Measurements from ENCODE around the gene LILRB3.

Gene LILRB3

DNA sequence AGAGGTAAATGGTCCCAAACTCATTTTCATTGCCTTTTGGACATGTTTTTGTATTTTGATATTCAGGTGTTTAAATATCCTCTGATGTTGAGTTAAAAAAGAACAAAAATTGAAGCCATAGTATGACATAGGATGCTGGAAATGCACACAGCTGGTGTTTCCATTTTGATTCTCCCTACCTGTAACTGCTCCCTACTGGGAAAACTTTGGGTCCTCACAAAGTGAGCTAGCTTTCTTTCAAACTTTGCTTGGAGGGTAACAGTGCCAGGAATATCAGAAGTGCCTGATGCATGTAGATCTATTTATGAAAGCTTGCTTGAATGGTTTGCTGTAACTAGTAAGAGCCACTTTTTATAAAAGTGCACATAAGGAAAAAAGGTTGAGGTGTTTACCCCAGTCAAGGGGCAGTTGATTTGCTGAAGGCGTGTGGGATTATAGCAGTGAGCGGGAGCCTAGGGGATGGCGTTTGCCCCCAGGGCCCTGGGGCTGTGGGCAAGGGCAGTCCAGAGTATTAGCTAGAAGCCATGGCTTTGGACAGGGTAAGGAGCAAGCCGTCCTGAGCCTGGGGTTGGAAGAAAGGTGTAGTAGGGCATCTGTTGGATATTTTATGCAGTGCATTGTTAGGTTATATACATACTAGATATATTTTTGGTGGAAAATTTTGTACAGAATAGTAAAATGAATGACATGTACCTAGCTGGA is 17.9 kb downstream of the LILRB3 start:
- TF ChIP-seq, protein P1, sequence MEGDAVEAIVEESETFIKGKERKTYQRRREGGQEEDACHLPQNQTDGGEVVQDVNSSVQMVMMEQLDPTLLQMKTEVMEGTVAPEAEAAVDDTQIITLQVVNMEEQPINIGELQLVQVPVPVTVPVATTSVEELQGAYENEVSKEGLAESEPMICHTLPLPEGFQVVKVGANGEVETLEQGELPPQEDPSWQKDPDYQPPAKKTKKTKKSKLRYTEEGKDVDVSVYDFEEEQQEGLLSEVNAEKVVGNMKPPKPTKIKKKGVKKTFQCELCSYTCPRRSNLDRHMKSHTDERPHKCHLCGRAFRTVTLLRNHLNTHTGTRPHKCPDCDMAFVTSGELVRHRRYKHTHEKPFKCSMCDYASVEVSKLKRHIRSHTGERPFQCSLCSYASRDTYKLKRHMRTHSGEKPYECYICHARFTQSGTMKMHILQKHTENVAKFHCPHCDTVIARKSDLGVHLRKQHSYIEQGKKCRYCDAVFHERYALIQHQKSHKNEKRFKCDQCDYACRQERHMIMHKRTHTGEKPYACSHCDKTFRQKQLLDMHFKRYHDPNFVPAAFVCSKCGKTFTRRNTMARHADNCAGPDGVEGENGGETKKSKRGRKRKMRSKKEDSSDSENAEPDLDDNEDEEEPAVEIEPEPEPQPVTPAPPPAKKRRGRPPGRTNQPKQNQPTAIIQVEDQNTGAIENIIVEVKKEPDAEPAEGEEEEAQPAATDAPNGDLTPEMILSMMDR (IDR thresholded peaks at IDR 0.05; ENCODE audit: borderline replicate concordance, control extremely low read depth, extremely low read depth, insufficient read depth, missing control alignments), result no peak
- in situ Hi-C loops (cut with MboI; ENCODE audit: low sequenced_read_pairs, unreplicated experiment), result no loop called here
- no peak for DNase-seq (ENCODE audit: low spot score)

DNA sequence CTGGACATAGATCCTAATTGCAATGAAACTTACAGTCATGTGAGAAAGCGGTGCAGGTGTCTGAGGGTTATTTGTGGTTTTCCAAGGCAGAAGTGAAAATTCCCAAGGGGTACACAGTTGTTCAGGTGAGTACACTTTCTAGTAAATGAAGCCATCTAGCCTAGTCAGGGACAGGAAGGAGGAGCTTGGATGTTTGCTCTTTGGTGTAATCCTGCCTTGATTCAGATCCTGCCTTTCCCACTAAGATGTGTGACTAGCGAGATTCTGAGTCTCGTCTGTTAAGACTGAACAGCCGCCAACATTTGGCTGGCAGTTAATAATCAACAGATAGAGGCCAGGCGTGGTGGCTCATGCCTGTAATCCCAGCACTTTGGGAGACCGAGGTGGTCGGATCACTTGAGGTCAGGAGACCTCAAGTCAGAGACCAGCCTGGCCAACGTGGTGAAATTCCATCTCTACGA is 19.6 kb downstream of the LILRB3 start:
- in situ Hi-C loops (cut with MboI; ENCODE audit: low sequenced_read_pairs, unreplicated experiment), result no loop called here
- DNase-seq (ENCODE audit: low spot score), result no peak
- TF ChIP-seq, protein P1 (IDR thresholded peaks at IDR 0.05; ENCODE audit: borderline replicate concordance, control extremely low read depth, extremely low read depth, insufficient read depth, missing control alignments), result no peak

DNA sequence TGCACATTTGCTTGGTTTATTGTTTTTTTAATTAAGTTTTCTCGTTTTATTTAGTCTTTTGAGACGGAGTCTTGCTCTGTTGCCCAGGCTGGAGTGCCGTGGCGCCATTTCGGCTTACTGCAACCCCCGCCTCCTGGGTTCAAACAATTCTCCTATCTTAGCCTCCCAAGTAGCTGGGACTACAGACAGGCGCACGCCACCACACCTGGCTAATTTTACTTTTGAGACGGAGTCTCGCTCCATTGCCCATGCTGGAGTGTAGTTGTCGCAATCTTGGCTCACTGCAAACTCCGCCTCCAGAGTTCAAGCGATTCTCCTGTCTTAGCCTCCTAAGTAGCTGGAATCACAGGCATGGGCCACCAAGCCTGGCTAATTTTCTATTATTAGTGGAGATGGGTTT is 20.8 kb downstream of the LILRB3 start:
- no peak for DNase-seq (ENCODE audit: low spot score)
- TF ChIP-seq, protein P1 (IDR thresholded peaks at IDR 0.05; ENCODE audit: borderline replicate concordance, control extremely low read depth, extremely low read depth, insufficient read depth, missing control alignments), result no peak
- in situ Hi-C loops (cut with MboI; ENCODE audit: low sequenced_read_pairs, unreplicated experiment), result no loop called here

DNA sequence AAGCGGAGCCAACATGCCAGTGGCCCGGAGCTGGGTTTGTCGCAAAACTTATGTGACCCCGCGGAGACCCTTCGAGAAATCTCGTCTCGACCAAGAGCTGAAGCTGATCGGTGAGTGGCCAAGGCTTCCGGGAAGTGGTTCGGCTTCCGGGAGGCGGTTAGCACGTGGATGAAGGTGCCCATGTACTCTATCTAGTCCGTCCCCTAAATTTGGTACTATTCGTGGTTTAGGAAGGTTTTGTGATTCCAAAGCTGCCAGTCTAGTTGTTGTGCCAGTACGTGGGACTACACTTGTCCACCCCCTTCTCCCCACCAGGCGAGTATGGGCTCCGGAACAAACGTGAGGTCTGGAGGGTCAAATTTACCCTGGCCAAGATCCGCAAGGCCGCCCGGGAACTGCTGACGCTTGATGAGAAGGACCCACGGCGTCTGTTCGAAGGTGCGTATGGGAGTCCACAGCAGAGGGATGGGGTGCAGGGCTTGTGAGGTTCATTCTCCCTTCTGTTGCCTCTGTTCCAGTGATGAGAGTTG is 21.6 kb downstream of the LILRB3 start:
- TF ChIP-seq, protein P1 (IDR thresholded peaks at IDR 0.05; ENCODE audit: borderline replicate concordance, control extremely low read depth, extremely low read depth, insufficient read depth, missing control alignments), result no peak
- DNase-seq (ENCODE audit: low spot score), result no peak
- in situ Hi-C loops (cut with MboI; ENCODE audit: low sequenced_read_pairs, unreplicated experiment), result no loop called here

DNA sequence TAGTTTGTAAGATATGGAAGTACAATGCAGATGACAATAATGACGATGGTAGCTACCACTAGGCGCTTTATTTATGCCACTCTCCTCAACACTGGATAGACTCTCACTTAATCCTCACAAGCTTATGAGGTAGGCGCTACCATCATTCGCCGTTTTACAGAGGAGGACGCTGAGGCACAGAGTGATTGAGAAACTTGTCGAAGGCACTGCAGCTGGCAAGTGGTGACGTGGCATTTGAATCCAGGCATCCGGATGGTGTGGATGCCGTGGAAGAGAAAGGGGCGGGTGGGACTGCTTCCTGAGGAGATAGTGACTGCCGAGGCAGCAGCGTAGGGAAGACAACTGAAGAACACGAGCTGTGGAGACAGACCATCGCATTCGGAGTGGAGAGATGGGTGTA is 23.4 kb downstream of the LILRB3 start:
- in situ Hi-C loops (cut with MboI; ENCODE audit: low sequenced_read_pairs, unreplicated experiment), result no loop called here
- DNase-seq (ENCODE audit: low spot score), result no peak
- TF ChIP-seq, protein P1 (IDR thresholded peaks at IDR 0.05; ENCODE audit: borderline replicate concordance, control extremely low read depth, extremely low read depth, insufficient read depth, missing control alignments), result no peak

DNA sequence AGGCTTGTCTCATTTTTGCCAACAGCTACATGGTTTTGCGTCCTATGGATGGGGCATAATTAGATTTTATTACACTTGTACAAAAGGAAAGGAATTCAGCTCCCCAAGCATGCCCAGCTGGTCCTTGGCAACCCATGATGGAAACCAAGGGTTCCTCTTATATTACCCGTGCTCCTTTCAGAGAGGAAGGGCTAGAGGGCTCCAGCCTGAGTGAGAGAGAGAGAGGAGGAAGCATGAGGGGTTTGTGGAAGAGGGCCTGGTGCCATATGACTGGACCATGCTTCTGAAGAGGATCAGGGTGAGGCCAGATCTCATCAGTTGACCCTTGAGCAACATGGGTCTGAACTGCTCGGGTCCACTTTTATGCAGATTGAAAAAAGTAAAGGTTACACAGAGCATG is 25.7 kb downstream of the LILRB3 start:
- in situ Hi-C loops (cut with MboI; ENCODE audit: low sequenced_read_pairs, unreplicated experiment), result no loop called here

More for the DNA sequence above, 25.7 kb downstream of the LILRB3 start:
- TF ChIP-seq, protein P1 (IDR thresholded peaks at IDR 0.05; ENCODE audit: borderline replicate concordance, control extremely low read depth, extremely low read depth, insufficient read depth, missing control alignments), result no peak
- no peak for DNase-seq (ENCODE audit: low spot score)

Data from GM13976 (cell line).